H54 (cell line): ENCODE measurements around the gene NMT1.

Experiments
- DNase-seq: peaks from one replicate; pipeline ENCODE4 v3.0.0; 2011; ENCODE audit warnings: low spot score, mixed read lengths; ENCODE audit not compliant: insufficient read length
- FAIRE-seq: peaks from 3 replicates; lab custom pipeline; 2011; peaks lifted over from hg19 to GRCh38; lab: Jason Lieb, UNC
- POLR2A ChIP-seq: IDR thresholded peaks from 2 replicates; pipeline ENCODE4 v1.6.1; 2011; ENCODE audit warnings: low read depth, mild to moderate bottlenecking, low read length

NMT1 gene

DNA sequence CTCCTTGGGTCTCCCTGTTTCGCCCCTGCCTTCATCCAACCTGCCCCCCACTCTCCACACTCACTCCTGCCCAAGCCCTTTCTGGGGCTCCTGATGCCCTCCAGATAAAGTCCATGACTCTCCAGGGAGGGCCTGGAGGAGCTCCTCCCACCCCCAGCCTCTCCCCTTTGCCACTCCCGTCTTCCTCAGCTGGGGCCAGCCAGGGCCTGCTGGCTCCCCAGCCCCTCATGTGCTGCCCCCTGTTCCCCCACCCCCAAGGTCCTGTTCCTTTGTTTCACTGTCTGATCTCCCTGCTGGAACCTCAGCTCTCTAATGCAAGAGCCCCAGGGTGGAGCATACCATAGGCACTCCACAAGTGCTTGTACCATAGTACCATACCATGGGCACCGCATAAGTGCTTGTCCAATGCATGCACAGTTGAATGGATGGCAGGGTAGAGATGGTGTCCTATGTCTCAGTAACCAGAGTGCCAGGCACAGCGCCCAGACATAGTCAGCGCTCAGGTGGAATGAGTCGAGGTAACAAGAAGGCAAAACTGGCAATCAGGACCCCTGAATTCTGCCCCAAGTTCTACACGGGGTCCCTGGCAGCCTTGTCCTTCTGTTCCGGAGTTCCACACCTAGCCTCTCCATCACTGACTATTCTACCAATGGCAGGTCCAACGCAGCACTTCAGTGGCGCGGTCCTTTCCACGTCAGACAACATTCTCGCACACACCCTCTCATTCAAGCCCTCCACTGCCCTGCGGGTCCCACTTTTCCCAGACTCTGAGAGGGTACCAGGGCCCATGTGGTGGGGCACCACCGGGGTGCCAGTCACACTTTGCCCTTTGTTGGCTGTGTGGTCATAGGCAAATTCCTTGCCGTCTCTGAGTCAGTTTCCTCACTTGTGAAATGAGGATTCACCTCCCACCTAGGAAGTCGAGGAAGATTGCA is 69.8 kb downstream of the NMT1 start:
- no peak for TF ChIP-seq POLR2A
- DNase-seq (no peak), FAIRE-seq (no peak)

GRCh38 chr17:45131616-45132319 is 70.7 kb downstream of the NMT1 start:
- FAIRE-seq, result no peak
- DNase-seq, result no peak
- TF ChIP-seq POLR2A, result no peak

GRCh38 chr17:45132320-45132571 is 71.1 kb downstream of the NMT1 start, which contains the start of gene PLCD3:
Gene PLCD3 (minus strand): TSS chr17:45132515. CDS start chr17:45132410, 105 bp downstream.
- DNase-seq (no peak), FAIRE-seq (no peak)
- TF ChIP-seq POLR2A, result no peak

GRCh38 chr17:45132572-45133463 is 71.7 kb downstream of the NMT1 start:
- DNase-seq (peak; percentile 97), FAIRE-seq (no peak)

GRCh38 chr17:45135192-45135977 is 74.3 kb downstream of the NMT1 start, which contains the start of gene ACBD4:
Gene ACBD4 (plus strand): TSS chr17:45135687. CDS start chr17:45136145, 458 bp downstream.
- DNase-seq (peak; percentile 99), FAIRE-seq (peak; percentile 86)
- TF ChIP-seq POLR2A, result no peak; the same call in 1 of the 2 replicates

More at GRCh38 chr17:45132572-45133463, 71.7 kb downstream of the NMT1 start:
- TF ChIP-seq POLR2A, result peak; percentile 67

GRCh38 chr17:45135978-45136791 is 75.1 kb downstream of the NMT1 start:
- no peak for DNase-seq
- no peak for FAIRE-seq
- no peak for TF ChIP-seq POLR2A

DNA sequence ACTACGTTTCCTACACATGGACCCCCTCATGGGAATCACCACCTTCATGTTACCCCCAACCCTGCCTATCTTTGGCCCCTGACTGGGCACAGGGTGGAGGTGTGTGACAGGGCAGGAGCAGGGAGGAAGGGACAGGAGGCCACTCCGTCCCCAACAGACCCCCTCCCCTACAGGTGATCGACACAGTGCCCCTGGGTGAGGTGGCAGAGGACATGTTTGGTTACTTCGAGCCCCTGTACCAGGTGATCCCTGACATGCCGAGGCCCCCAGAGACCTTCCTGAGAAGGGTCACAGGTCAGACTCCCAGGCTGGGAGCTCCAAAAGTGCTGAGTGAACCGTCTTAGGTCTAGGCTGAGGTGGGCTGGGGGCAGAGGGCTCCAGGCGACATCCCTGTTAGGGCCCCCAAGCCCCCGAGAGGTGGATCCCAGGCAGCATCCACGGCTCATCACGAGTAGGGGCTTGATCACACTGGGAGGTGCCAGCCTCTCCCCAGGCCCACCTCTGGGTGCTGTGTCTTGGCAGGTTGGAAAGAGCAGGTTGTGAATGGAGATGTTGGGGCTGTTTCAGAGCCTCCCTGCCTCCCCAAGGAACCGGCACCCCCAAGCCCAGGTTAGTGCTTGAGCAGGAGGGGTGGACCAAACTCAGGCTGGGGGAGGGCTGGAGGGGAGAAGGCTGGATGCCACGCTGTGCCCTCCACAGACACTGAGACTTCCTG is 75.9 kb downstream of the NMT1 start:
- no peak for TF ChIP-seq POLR2A
- no peak for DNase-seq
- no peak for FAIRE-seq

DNA sequence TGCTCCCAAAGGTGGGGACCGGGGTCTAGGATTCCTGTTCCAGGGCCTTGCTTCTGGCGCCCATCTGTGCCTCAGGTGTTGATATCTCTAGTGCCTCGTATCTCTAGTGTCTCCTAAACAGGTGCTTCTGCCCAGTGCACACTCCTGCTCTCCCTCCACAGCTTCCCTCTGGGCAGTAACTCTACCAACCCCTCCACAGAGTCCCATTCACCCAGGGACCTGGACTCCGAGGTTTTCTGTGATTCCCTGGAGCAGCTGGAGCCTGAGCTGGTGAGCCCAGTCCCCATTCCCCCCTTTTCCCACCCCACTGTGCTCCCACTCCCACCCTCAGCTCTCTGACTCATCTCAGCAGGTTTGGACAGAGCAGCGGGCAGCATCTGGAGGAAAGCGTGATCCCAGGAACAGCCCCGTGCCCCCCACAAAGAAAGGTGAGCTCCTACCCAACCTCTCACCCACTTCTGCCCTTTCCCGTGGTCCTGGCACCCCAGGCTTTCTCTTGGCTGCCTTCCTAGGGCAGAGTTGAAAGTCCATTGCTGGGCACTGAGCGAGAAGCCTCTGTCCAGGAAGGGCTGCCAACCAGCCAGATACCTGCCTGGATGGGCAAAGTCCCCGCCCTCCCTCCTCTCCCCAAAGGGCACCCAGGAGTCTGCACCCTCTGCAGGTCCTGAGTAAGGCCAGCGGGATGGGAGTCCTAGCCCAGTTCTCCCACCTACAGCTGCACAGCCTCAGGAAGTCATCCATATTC is 76.6 kb downstream of the NMT1 start:
- no peak for TF ChIP-seq POLR2A
- no peak for DNase-seq
- no peak for FAIRE-seq

GRCh38 chr17:45138911-45139532 is 77.9 kb downstream of the NMT1 start:
- FAIRE-seq, result no peak
- no peak for DNase-seq
- TF ChIP-seq POLR2A, result no peak

GRCh38 chr17:45139533-45139920 is 78.4 kb downstream of the NMT1 start:
- FAIRE-seq (no peak), DNase-seq (no peak)
- no peak for TF ChIP-seq POLR2A
